Measurements from ENCODE around the gene KIF7. TPM values are rescaled to one million over a fixed set of nuclear protein-coding genes. Genes with fewer than 3 reads are reported as not detected.
A peak's percentile ranks its signal among the peaks of the same experiment; 100 is the strongest.
"Not testable (repeated sequence)": the region's sequence is repeated elsewhere in the genome, so short reads cannot be mapped to it uniquely, and the experiment has no call there.

The KIF7 gene
- total RNA-seq, 1 donor from 2014 or later, result 5.8 TPM

DNA sequence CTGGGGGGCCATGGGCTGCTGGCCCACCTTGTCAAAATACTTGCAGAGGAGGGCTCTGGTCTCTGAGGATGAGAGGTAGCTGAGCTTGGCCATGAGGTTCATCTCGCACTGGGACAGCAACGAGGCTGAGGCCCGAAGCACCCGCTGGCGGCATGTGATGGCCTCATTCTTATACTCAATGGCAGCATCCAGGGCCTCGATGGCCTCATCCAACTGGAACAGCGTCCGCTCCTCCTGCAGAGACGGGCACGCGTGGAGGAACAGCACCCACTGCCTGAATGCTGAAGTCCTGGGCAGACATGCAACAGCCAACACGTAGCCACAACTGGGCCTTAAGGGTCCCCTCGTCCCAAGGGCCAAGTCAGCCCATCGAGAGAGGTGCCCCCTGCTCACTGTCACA lies 25.0 kb downstream of the KIF7 start:
- intact Hi-C loops (cut with DNase I), result no loop called here
- no peak for DNase-seq (ENCODE audit: low spot score)

DNA sequence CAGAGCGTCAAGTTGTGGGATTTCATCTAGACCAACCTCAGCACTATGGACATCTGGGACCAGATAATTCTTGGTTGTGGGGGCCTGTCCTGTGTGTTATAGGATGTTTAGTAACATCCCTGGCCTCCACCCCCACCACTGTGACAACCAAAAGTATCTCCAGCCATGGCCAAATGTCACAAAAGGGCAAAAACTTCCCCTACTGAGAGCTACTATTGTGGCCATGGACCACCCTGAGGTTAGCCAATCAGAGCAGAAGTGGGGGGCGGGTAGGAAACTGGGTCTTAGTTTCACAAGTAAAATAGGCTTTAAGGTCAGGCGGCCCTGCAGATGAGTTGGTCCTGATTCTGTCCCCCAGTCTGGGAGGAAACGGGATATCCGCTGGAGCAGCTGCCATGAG lies 25.4 kb downstream of the KIF7 start:
- DNase-seq (ENCODE audit: low spot score), result no peak
- intact Hi-C loops (cut with DNase I), result no loop called here

DNA sequence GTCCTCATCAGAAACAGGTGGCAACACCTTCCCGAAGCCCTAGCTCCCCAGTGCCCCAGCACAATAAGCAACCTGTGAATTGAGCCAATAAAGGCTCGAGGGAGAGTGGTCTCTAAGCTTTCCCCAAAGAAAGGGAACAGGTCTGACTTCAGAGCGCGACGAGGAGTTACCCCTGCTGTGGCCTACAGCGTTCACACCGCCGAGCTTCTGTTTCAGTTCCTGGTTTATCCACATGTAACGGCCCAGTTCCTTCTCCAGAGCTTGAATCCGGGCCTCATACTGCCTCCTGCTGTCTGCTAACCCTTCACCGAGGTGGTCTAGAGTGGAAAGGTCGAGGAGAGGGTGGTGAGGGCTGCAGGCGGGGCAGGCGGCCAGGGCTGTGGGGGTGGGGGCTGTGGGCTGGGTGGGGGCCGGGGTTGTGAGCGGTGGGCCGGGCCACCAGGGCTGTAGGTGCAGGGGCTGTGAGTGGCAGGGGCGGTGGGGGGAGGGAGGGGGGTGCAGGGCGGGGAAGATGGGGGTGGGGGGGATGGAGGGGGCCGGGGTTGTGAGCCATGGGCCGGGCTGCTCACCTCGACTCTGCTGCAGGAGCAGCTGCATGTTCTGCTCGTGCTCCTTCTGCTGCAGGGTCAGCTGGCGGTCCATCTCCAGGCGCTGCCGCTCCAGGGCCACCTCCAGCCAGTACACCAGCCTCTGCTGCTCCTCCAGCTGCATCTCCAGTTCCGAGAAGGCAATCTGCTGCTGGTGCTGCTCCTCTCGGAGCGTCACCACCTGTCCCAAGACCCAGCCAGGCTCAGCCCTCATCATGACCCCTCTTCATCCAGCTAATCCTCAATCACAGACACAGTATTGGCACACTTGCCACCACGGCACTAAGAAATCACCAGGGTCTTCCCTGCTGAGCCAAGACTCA lies 26.2 kb downstream of the KIF7 start:
- no peak for DNase-seq (ENCODE audit: low spot score)
- intact Hi-C loops (cut with DNase I), result no loop called here

DNA sequence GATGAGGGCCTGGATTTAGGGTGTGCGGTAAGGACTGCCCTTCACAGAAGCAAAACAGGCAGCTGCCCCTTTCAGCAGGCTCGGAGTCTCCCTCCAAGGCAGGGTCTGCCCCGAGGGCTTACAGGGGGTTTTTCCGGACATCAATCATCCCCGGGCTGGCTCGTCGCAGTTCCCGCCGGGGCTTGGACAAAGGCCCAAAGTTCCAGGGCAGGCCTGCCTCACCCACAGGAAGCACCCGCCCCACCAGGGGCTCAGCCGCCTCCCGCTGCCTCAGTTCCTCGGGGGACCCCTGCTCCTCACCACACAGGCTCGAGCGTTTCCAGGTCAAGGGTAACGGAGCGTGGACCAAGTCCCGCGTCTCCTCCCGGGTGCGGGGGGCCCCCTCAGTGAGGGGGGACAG lies 27.0 kb downstream of the KIF7 start:
- intact Hi-C loops (cut with DNase I), result no loop called here
- peak; percentile 57 for DNase-seq (ENCODE audit: low spot score)

DNA sequence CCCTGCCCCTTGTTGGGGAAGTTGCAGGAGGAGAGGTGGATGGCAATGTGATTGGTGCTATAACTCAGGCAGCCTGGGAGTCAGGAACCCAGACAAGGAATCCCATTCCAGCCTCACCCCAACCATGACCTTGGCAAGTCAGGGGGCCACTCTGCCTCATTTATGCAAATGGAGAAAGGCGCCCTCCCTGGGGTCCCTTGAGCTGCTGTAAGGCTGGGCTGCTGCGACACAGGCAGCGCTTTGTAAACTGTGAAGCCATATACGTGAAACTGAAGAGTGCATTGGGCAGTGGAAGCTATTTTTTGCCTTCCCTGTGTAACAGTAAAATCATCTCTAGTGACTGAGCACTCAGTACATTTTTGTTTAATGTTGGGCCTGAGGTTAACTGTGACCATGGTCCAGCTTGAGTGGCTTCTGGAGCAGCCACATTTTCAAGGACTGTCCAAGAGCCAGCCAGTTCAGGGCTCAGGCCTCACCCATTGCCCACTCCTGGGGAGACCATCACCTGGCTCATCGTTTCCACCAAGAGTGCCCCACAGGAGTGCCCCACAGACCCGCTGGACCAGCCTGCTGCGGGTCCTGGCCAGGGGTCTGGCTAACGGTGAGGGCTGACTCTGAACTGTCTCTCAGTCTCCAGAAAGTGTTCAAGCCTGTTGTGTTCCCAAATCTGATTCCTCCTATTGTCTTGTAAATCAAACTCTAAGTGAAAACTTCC lies 27.9 kb downstream of the KIF7 start:
- intact Hi-C loops (cut with DNase I), result no loop called here
- DNase-seq (ENCODE audit: low spot score), result no peak

DNA sequence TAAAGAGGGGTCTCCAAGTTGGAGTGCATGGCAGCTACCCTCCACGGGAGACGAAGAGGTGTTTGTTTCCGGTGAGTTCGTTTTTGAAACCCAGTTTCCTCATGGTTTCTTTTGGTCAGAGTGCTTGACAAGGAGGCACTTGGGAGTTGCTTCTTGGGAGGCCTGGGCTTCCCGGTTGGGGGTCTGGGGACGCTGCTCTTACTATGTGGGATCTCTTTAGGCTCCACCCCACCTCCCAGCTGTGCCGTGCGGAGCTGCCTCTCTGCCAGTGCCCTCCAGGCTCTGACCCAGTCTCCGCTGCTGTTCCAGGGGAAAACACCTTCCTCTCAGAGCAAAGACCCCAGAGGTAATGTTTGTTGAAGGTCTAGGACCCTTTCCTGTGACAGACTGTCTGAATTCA lies 29.6 kb downstream of the KIF7 start:
- intact Hi-C loops (cut with DNase I), result no loop called here
- peak; percentile 41 for DNase-seq (ENCODE audit: low spot score)

DNA sequence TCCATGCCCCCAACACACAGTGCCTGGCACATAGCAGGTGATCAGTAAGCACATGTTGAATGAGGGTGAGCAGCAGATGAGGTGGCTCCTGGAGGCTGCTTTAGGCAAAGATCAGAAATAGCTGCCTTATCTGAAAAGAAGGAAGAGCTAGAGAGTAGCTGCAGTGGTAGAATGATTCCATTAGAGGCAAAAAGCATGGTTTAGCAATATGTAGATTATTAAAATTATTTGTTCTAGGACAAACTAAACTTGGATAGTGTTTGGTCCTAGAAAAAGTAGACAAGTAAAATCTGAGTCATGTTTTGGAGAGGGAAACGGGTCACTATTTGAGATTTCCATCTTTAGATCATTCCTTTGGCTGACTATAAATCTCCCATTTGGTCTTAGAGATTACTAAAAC lies 32.1 kb downstream of the KIF7 start:
- DNase-seq (ENCODE audit: low spot score), result no peak
- intact Hi-C loops (cut with DNase I), result no loop called here

DNA sequence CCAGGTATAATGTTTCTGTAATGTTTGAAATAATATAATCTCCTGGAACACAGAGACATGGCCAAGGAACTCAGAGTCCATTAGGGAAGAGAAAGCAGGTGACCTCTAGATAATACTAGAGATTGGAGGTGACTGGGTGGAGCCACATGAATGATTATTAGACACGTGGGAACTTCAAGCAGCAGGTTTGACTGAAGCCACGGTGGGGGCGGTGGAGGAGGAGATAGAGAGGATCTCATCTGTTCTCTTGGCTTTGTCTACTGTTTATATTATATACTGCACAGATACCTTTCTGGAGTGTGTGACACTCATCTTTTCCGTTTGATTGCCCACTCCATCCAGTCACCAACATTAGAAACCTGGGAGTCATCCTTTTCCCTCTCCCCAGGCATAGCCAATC lies 33.7 kb downstream of the KIF7 start:
- intact Hi-C loops (cut with DNase I), result no loop called here

DNA sequence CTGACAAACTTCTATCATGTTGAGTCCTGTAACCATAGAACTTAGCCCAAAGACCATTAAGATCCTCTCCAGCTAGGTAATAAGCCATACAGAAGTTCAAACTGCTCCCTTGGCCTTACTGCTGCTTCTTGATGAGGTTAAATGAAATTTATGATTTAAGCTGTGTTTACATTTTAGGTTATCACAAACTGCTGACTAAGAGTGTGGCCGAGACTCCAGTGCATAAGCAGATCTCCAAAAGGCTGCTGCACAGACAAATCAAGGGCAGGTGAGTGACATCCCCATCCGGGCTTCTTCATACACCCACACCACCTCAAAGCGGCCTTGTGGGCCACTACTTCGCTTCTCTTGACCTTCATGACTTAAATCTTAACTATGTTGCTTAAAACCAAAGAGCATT lies 39.0 kb downstream of the KIF7 start:
- intact Hi-C loops (cut with DNase I), result no loop called here
- DNase-seq (ENCODE audit: low spot score), result no peak

More for the DNA sequence above, 33.7 kb downstream of the KIF7 start:
- no peak for DNase-seq (ENCODE audit: low spot score)

DNA sequence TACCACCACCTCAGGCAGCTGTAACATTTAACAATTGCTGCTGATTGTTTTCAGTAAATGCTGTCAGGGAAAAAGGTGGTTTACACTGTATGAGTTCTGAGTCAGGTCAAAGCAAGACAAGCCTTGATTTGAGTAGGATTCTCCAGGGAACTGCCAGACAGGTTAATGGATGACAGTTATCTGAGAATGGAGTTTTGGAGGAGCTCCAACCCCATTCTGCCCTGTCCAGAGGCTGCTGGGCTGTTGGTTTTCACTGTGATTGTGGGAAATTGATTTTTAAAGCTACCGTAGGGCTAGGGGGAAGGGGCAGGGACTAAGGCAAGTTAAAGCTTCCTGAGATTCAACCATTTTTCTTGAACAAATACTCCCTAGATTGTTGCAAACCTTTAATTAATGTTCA lies 40.1 kb downstream of the KIF7 start:
- intact Hi-C loops (cut with DNase I), result no loop called here
- DNase-seq (ENCODE audit: low spot score), result no peak

DNA sequence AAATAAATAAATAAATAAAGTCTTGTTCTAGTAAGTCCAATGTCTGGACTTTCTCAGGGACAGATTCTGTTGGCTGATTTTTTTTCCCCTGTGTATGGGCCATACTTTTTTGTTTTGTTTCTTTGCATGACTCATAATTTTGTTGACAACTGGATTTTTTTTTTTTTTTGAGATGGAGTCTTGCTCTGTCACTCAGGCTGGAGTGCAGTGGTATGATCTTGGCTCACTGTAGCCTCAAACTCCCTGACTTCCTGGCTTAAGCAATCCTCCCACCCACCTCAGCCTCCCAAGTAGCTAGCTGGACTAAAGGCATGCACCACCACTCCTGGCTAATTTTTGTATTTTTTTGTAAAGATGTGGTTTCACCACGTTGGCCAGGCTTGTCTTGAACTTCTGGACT lies 41.1 kb downstream of the KIF7 start:
- intact Hi-C loops (cut with DNase I), result no loop called here
- no peak for DNase-seq (ENCODE audit: low spot score)

DNA sequence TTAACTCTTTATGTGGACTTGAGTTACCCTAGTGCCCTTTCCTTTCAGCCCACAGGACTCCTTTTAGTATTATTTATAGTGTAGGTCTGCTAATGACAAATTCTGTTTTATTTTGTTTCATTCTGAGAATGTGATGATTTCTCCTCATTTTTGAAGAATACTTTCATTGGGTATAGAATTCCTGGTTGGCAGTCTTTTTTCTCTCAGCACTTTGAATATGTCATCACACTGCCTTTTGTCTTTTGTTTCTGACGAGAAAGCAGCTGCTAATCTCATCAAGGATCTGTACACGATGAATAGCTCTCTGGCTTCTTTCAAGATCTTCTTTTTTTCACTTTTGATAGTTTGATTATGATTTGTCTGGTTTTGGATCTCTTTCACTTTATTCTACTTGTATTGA lies 42.2 kb downstream of the KIF7 start:
- no peak for DNase-seq (ENCODE audit: low spot score)
- intact Hi-C loops (cut with DNase I), result no loop called here

DNA sequence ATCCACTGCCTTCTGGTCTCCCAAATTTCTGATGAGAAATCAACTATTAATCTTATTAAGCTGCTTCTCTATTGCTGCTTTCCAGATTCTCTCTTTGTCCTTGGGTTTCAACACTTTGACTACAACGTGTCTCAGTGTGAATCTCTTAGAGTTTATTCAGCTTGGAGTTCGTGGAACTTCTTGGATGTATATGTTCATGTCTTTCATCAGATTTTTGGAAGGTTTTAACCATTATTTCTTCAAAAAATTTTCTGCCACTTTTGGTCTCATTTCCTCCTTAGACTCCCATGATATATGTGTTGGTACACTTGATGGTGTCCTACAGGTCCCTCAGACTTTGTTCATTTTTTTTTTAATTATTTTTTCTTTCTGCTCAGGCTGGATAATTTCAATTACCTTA lies 44.0 kb downstream of the KIF7 start:
- intact Hi-C loops (cut with DNase I), result no loop called here
- no peak for DNase-seq (ENCODE audit: low spot score)

DNA sequence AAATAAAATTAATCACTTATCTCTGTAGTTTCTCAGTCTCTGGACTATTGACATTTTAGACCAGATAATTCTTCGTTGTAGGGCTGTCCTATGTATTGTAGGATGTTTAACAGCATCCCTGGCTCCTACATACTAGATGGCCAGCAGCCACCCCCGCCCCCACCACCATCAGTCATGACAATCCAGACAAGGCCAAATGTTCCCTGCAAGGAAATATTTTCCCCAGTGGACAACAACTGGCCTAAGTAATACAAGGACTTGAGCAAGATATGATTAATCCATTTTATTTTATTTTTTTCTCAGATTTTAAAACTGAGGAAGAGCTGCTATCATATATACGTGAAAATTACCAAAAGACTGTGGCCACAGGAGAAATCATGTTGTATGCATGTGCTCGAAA lies 56.2 kb downstream of the KIF7 start:
- intact Hi-C loops (cut with DNase I), result no loop called here
- no peak for DNase-seq (ENCODE audit: low spot score)

DNA sequence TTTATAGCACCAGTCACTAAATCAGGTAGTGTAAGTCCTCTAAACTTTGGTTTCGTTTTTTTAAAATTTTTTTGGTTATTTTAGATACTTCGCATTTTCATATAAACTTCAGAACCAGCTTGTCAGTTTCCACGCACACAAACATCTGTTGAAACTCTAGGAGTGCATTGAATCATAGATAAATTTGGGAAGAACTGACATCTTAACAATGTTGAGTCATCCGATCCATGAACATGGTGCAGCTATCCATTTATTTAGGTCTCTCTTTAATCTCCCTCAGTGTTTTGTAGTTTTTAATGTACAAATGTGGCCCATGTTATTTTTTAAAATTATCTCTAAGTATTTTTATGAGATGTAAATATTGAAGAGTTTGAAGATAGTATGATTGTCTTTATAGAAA lies 62.2 kb downstream of the KIF7 start:
- no peak for DNase-seq (ENCODE audit: low spot score)
- intact Hi-C loops (cut with DNase I), result no loop called here

DNA sequence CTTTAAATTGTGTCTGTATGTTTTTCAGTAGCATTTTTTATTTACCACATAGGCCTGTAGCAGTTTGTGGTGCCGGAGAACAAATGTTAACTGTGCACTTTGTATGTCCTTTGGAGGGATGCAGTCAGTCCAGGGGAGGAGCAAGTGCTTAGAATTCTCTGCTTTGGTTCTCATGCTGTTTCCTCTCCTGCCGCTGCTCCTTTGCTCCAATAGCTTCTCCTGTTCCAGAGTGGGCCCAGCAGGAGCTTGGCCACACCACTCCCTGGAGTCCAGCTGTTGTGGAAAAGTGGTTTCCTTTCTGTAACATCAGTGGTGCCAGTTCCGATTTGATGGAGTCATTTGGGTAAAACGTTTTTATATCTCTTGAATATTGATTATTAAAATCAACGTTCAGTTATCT lies 63.4 kb downstream of the KIF7 start:
- DNase-seq (ENCODE audit: low spot score), result no peak
- intact Hi-C loops (cut with DNase I), result no loop called here

DNA sequence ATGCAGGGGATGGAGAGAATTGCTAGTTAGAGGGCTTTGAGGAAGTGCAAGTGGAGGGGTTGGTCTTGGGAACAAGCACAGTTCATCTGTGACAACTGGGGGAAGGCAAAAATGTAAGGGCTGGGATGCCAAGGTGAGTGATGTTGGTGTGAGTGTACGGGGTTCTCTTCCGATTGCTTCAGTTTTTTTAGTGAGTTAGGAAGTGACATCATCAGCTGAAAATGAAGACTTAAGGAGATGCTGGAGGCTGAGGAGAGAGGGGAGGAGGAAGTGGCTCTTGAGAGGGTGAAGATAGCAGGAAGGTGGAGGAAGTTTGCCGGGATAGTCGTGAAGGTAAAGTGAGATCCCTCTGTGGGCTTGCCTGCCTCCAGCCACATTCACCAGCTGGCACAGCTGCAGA lies 67.3 kb downstream of the KIF7 start:
- no peak for DNase-seq (ENCODE audit: low spot score)

DNA sequence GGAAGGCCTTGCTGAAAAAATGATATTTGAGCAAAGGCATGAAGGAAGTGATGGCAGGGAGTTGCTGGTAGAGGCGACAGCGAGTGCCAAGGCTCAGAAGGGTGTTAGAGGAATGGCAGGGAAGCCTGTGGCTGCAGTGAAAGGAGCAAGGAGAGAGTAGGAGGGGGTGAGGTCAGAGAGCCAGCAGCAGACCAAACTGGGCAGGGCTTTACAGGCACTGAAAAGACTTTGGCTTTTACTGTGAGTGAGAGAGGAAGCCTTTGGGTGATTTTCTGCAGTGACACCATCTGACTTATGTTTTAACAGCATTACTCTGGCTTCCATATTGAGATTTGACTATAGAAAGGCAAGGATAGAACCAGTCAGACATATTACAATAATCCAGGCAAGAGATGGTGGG lies 68.6 kb downstream of the KIF7 start:
- intact Hi-C loops (cut with DNase I), result no loop called here
- no peak for DNase-seq (ENCODE audit: low spot score)

More for the DNA sequence above, 67.3 kb downstream of the KIF7 start:
- intact Hi-C loops (cut with DNase I), result no loop called here

DNA sequence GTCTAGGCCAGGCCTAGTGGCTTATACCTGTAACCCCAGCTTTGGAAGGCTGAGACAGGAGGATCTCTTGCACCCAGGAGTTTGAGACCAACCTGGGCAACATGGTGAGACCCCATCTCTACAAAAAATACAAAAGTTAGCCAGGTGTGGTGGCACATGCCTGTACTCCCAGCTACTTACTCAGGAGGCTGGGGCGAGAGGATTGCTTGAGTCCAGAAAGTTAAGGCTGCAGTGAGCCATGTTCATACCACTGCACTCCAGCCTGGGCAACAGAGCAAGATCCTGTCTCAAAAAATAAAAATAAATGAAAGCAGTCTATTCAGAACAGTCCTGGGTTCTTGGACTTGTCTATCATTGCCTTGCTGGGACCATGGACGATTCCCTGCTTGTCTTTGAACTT lies 74.5 kb downstream of the KIF7 start:
- intact Hi-C loops (cut with DNase I); DNase-seq (ENCODE audit: low spot score): not testable (repeated sequence)

DNA sequence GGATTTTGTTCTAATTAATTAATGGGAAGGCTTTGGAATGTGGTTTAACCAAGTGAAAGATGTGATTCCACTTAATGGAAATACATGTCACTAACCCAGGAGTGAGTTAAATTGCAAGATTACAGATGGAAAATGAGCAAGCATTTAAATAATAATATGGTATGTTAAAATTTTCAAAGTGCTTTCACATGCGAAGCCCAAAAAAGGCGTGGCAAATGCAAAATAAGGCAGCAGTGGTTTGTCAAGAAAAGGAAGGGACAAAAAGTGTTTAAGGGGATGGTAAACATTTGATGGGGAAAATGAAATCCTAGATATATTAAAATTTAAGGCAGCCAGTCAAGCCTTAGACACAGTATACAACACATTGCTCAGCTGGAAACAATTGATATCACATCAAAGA lies 77.1 kb downstream of the KIF7 start:
- DNase-seq (ENCODE audit: low spot score), result no peak
- intact Hi-C loops (cut with DNase I), result no loop called here
